ENCODE measurements around the gene MESP1. TPM values are rescaled to one million over a fixed set of nuclear protein-coding genes. Genes with fewer than 3 reads are reported as not detected.
A peak's percentile ranks its signal among the peaks of the same experiment; 100 is the strongest.
"Not testable (repeated sequence)": the region's sequence is repeated elsewhere in the genome, so short reads cannot be mapped to it uniquely, and the experiment has no call there.

The MESP1 gene
- total RNA-seq: 0.45 and 0.69 TPM in 2 replicates

- DNase-seq (ENCODE audit: low read depth): peak; percentile 67
These were observed at the start of gene MESP1 for GRCh38 chr15:89750560-89751542. MESP1 (minus strand) TSS chr15:89751249; CDS start chr15:89751231, 18 bp downstream.

GRCh38 chr15:89799918-89800498, 49.0 kb upstream of the MESP1 start:
- no peak for DNase-seq (ENCODE audit: low read depth)

- DNase-seq (ENCODE audit: low read depth): no peak
These were observed 48.2 kb upstream of the MESP1 start for GRCh38 chr15:89799011-89799911.

GRCh38 chr15:89797678-89798201, 46.7 kb upstream of the MESP1 start:
- DNase-seq (ENCODE audit: low read depth): no peak

DNA sequence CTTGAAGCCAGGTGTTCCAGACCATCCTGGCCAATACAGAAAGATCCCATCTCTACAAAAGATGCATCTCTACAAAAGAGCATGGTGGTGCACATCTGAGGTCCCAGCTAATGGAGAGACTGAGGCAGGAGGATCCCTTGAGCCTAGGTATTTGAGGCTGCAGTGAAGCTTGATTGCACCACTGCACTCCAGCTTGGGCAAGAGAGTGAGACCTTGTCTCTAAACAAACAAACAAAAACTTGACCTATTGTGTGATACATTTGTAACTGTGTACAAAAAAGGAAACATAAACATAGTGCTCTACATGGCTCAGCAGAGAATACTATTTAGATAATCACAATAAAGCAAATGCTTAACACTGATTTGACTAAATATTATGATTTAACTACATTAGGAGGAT, 44.9 kb upstream of the MESP1 start:
- no peak for DNase-seq (ENCODE audit: low read depth)

GRCh38 chr15:89794627-89795241, 43.7 kb upstream of the MESP1 start:
- peak; percentile 55 for DNase-seq (ENCODE audit: low read depth)

- DNase-seq (ENCODE audit: low read depth): no peak
These were observed 41.2 kb upstream of the MESP1 start for GRCh38 chr15:89792106-89792805.

DNA sequence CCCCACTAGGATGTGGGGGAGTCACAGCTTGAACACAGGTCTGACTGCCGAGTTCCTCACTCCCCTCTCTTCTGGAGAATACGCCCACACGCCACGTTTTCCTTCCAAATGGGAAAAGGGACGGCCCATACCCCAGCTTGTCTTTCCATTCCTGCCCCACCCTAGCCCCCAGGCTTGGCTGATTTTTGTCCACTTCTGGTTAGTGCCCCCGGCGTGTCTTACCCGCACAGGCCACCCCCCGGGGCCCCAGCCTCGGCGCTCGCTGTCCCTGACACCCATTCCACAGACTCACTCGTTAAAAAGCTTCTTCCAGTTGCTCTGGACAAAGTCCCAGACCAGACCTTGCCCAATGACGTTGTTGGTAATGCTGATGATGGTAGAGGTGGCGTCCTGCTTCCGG, 39.6 kb upstream of the MESP1 start:
- no peak for DNase-seq (ENCODE audit: low read depth)

GRCh38 chr15:89790206-89790605, 39.2 kb upstream of the MESP1 start:
- no peak for DNase-seq (ENCODE audit: low read depth)

GRCh38 chr15:89788585-89788984, 37.5 kb upstream of the MESP1 start:
- DNase-seq (ENCODE audit: low read depth): not testable (repeated sequence)

- no peak for DNase-seq (ENCODE audit: low read depth)
These were observed 36.9 kb upstream of the MESP1 start for GRCh38 chr15:89787944-89788343.

GRCh38 chr15:89785774-89786140, 34.7 kb upstream of the MESP1 start:
- no peak for DNase-seq (ENCODE audit: low read depth)

DNA sequence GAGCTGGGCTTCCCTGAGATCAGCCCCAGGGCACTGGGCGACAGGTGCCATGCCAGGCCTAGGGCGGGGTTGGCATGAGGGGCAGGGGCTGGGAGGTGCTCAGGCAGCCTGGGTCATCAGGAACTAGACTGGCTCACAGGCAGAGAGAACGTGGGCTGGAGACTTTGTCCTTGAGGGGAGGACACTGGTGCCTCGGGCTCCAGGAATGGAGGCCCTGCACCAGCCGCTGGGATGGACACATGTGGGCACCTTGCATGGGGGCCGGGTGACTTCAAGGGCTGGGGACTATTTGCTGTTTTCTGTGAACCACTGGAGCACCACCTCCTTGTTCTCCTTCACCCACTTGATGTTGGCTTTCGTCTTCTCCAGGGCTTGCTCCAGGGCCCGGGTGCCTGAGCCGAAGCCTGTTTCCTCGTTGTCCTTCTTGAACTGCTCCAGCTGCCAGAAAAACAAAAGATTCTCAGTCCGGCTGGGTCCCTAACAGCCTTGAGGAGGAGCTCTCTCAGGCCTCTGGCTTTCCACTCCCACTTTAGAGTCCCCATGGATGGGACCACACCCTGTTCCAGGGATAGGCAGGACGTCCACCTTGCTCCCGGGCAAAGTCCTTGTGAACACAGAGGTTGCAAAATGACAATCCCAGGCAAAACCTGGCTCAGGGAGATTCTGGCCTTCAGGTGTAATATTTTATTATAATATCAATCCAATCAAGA, 34.2 kb upstream of the MESP1 start:
- no peak for DNase-seq (ENCODE audit: low read depth)

DNA sequence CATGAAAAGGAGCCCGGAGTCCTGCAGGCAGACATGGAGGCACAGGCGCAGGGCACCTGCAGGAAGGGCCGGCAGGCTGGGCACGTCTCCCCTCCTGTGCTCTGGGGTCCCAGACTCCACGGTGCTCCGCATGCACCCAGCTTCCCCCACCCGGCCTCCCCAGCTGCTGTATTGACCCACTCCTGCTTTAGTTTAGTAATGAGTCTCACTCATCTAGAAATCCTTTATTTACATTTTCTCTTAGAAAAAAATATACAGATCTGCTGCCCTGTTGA, 33.6 kb upstream of the MESP1 start:
- no peak for DNase-seq (ENCODE audit: low read depth)

- no peak for DNase-seq (ENCODE audit: low read depth)
These were observed 33.0 kb upstream of the MESP1 start for GRCh38 chr15:89783861-89784685.

GRCh38 chr15:89783111-89783860, 32.2 kb upstream of the MESP1 start:
- no peak for DNase-seq (ENCODE audit: low read depth)

GRCh38 chr15:89782619-89782950, 31.5 kb upstream of the MESP1 start:
- DNase-seq (ENCODE audit: low read depth): not testable (repeated sequence)

- DNase-seq (ENCODE audit: low read depth): peak; percentile 59
These were observed 31.0 kb upstream of the MESP1 start for GRCh38 chr15:89781891-89782618.

All from renal cortical epithelial cell (primary cell).